Measurements from ENCODE around the gene LIM2.

Gene LIM2

DNA sequence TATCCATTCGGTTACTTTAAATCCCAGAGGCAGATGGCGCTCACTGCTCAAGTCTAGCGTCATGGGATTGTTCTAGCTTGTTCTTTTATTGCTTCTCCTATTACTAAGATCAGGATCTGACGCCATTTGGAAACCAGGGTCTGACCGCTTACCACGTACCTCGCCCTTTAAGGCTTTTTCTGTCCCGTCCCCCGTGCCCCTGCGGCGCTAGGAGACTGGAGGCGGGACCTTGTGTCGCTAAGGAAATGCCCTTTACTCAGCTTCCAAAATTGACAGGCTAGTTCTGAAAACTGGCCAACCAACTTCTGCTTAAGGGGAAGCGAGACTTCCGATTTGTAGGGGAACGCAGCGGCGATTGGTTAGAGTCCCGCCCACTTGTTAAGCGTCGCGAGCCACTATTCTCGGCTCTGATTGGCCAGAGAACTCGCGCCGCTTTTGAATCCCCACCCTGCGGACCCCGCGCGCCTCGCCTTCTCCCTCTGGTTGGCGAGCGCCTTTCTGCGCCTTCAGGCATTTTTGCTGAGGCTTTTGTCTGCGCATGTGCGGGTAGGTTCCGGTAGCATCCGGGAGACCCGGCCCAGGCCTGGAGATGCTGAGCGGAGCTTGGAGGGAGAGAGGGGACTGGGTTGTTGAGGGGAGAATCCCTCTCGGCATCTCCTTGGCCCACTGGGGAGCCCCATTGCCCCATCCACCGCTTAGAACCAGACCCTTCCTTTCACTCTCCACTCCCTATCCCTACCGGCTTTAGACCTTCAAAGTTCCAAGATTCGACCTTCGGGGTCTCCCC is 6.5 kb upstream of the LIM2 start:
- no peak for DNase-seq

DNA sequence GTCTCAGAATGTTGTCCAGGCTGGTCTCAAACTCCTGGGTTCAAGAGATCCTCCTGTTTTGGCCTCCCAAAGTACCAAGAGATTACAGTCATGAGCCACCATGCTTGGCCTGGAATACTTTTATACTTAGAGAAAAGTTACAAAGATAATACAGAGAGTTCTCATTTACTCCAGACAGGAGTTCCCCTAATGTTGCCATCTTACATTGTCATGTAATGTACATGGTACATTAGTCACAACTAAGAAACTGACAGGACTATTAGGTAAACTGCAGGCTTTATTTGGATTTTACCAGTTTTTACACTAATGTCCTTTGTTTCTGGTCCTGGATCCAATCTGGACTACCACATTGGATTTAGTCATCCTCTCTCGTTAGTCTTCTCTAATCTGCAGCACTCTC is 4.9 kb upstream of the LIM2 start:
- DNase-seq = no peak

GRCh38 chr19:51391073-51391611 is 3.4 kb upstream of the LIM2 start:
- no peak for DNase-seq

DNA sequence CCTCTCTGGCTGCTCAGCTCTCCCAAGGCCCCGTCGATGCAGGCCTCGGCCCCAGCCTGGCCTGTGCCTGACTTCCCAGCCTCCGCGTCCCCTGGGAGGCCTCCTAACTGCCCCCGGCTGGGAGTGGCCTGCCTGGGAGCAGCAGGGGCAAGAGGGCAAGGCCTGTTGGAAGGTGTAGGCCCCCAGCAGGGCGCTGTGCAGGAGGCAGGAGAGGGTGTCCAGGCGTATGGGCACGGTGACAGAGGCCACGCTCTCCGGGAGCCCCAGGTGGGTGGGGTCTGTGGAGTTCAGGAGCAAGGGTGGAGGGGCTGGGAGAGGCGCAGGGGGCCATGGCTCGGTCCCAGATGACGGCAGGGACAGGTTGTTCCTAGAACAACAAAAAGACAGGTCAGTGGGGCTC is 1.4 kb upstream of the LIM2 start:
- DNase-seq = no peak

DNA sequence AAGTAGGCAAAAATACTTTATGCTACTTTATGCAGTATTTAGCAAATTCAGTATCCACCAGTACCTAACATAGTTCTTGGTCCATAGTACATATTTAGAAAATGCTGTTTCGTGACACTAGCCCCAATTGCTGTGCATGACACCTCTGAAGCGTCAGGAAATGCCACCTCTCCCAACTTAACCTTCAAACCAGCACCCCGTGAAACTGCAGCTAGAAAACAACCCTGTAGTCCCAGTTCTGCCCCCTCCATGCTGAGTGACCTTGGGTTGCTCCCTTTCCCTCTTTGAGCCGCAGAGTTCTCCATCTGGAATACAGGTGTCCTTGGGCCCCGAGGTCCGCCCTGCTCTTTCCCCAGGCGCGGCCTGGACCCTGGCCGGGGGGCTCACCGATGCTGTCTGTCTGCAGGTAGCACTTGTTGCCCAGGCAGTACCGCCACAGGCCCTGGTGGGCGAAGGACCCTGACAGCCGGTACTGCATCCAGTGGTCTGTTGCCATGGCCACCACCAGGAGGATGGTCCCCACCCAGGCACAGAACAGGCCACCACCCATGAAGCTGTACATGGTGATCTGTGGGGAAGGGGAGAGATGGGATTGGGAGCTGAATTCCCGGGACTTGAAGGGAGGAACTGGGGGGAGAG is 773 bp downstream of the LIM2 start:
- no peak for DNase-seq

DNA sequence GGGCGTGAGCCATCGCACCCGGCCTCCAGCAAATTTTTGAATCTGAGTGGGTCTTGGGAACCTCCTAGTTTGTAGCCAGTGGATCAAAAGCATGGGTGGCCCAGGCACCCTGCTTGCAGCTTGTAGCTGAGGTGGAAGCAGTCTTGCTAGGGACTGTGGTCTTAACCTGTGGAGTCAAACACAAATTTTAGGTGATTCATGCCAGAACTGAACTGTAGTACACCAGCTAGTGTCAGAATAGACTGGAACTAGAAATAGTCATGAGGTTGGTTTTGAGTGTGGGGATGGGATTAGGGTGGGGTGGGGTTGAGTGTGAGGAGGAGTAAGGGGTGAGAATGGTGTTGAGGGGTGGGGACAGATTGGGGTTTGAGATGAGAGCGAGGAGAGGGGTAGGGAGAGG is 5.8 kb downstream of the LIM2 start:
- DNase-seq = no peak

- DNase-seq = no peak
Observed at GRCh38 chr19:51380379-51380778, 7.4 kb downstream of the LIM2 start.

GRCh38 chr19:51377422-51377821 is 10.4 kb downstream of the LIM2 start:
- no peak for DNase-seq

DNA sequence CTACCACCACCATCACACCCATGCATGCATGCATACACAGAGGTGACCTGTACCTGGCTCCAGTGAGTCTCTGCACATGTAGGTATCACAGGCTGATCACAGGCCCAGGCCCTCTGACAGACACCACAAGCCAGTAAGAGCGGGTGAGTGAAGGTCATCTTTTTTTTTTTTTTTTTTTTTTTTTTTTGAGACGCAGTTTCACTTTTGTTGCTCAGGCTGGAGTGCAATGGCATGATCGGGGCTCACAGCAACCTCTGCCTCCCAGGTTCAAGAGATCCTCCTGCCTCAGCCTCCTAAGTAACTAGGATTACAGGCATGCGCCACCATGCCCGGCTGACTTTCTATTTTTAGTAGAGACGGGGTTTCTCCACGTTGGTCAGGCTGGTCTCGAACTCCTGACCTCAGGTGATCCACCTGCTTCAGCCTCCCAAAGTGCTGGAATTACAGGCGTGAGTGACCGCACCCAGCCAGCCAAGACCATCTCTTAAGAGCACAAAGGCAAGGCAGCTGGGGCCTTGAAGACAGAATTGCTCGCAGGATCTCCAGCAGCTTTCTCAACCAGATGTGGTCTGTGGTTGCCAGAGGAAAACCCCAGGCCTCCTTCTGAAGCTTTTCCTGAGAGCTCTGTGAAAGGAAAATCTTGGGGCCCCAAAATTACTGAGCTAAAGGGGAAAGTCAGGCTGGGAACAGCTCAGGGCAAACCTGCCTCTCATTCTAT is 12.1 kb downstream of the LIM2 start:
- DNase-seq = no peak

- DNase-seq = no peak
Observed at GRCh38 chr19:51372649-51373504, 14.9 kb downstream of the LIM2 start, which contains the start of gene NKG7. NKG7 (minus strand) TSS chr19:51372654; CDS start chr19:51372535, 119 bp downstream.

DNA sequence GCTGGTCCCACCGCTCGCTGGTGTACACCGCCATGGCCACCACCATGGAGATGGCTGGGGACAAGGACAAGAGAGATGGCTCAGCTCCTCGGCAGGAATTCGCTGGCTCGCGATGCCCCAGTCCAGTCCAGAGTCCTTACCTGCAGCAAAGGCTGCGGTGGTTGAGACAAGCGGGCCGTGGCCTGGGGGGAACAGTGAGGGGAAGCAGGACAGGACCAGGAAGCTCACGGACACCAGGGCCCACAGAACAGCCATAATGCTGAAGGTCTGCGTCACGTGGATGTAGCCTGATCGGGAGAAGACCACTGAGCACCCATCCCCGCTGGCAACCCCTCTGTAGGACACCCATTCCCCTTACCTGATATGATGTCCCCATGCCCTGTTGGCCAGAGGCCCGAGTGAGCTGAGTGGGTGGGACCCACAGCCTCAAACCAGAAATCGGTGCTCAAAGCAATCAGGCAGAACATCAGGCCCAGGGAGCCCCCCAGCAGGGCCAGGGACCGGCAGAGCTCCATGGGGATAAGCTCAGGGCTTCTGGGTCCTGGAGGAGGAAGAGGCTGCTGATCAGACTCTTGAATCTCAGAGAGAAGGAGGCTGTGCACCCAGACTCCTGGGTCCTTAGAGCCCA is 15.6 kb downstream of the LIM2 start:
- no peak for DNase-seq

- DNase-seq = no peak
Observed at GRCh38 chr19:51371186-51371690, 16.5 kb downstream of the LIM2 start.

DNA sequence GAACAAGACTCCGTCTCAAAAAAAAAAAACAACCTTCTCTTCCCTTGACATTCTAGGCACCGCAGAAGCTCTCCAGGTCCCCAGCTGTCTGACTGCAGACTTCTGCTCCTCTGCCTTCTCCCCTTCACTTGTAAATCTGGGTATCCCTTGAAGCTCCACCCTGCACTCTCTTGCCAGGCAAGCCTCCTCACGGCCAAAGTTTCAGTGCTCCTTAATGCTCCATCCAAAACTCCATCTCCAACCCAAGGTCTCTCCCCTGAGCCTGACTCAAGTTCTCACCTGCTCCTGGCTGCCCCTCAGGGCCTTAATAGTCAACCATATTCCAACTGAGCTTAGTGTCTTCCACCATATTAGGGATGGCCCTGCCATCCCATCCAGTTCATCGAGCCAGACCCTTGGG is 17.5 kb downstream of the LIM2 start:
- DNase-seq = no peak

- DNase-seq = no peak
Observed at GRCh38 chr19:51368366-51369282, 19.1 kb downstream of the LIM2 start, which contains the start of gene CLDND2. CLDND2 (minus strand) TSS chr19:51369003; CDS start chr19:51368577, 426 bp downstream.

- no peak for DNase-seq
Observed at GRCh38 chr19:51367565-51368365, 20.0 kb downstream of the LIM2 start.

DNA sequence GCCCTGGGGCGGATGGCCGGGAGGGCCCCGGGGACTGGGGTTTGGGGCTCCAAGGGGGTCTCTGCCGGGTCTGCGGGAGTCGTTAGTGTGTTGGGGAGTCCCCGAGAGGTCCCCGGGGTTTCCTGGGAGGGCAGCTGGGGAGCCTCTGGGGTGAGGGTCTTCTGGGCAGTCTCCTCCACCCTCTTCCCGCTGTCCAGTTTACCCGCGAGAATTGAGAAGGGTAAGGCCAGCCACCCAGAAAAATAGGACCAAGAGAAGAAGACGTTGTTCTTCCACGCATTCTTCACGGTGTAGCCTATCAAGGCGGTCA is 20.6 kb downstream of the LIM2 start:
- no peak for DNase-seq

DNA sequence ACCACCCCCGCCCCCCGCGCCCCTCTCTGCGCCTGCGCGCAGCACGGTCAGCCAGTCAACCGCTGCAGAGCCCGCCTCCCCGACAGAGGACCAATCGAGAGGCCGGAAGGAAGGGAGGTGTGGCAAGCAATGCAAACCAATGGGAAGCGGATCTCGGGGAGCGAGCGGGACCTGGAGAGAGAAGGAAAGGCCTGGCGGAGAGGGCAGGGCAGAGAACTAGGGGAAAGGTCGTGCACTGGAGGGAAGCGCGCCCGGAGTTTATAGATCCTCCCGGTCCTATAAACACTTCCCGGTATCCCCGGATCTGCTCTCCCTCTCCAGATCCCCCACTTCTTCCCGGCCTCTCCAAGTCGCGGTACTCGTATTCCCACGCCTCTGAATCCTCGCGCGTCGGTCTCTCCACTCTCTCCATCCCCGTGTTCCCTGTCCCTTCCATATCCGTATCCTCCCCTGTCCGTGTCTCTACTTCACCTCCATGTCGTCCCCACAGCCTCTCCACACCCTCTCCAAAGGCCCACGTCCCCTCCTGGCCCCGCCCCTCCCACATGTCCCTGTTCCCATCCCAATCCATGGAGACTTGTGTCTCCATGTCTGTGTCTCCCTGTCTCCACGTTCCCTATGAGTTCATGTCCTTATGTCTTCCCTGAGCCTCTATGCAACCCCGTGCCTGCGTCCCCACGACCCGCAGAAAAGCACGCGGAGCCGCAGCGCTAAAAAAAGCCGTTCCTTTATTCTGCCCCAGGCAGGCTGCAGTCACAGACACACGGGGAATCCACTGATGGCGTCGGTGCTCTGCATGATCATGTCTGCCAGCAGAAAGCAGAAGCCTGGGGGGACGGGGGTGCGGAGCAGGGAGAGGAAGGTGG is 21.2 kb downstream of the LIM2 start:
- no peak for DNase-seq

DNA sequence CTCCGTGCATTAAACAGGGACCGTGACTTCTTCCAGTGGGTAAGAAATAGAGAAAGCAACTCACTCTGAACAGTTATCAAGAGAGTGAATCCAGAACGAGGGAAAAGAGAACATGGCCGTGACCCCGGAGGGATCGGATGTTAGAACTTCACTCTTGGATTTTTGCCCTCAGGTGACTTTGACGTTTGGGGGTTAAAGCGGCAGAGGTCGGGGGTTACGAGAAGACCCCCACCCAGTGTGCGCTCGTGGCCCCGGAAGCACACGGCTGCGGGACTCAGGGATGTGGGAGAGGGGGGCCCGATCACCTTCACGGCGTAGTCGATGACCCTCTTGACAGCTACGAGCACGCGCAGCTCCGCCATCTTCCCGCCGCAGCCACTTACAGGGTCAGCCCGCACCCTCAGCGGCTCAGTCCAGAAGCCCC is 21.8 kb downstream of the LIM2 start, which contains the start of gene ETFB:
ETFB (minus strand) TSS at position 424 of the 424 bp plus-strand sequence; CDS start at position 362, 62 bp downstream.
- no peak for DNase-seq
